ENCODE data around the gene CES5A. TPM values are rescaled to one million over a fixed set of nuclear protein-coding genes. Genes with fewer than 3 reads are reported as not detected.
"Not testable (repeated sequence)": the region's sequence is repeated elsewhere in the genome, so short reads cannot be mapped to it uniquely, and the experiment has no call there.

CES5A gene, protein sequence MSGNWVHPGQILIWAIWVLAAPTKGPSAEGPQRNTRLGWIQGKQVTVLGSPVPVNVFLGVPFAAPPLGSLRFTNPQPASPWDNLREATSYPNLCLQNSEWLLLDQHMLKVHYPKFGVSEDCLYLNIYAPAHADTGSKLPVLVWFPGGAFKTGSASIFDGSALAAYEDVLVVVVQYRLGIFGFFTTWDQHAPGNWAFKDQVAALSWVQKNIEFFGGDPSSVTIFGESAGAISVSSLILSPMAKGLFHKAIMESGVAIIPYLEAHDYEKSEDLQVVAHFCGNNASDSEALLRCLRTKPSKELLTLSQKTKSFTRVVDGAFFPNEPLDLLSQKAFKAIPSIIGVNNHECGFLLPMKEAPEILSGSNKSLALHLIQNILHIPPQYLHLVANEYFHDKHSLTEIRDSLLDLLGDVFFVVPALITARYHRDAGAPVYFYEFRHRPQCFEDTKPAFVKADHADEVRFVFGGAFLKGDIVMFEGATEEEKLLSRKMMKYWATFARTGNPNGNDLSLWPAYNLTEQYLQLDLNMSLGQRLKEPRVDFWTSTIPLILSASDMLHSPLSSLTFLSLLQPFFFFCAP
- not detected for polyA plus RNA-seq (2013, experiment 1 of 4)
- not detected for polyA plus RNA-seq (2013, experiment 2 of 4)
- not detected for polyA plus RNA-seq (2013, experiment 3 of 4)
- polyA plus RNA-seq (2013, experiment 4 of 4): not detected

DNA sequence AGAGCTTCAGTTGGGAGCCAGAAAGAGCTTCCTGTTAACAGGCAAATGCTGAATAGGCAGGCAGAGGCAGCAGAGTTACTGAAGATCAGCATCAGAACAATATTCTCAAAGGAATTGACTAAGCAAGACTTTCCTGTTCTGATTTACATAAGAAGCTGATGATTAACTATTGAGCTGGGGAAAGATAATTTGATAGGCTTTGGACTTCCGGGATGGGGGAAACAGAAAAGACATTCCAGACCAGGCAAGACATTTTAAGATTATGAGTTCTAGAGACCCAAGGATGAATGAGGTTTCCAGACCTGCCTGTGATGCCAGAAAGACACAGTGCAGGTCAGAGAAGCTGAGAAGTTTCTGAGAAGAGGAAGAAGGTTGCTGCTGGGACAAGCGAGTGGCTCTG, at the start of gene CES5A:
Gene CES5A, minus strand, starts transcription at position 101 of the 400 bp plus-strand sequence. CDS start 152 bp downstream, outside the sequence.
- Histone ChIP-seq H3K4me3 (ENCODE audit: insufficient read depth, low read depth, low read length) (no peak within 1 kb of the TSS), H3K27me3 (ENCODE audit: control insufficient read depth, insufficient read depth, low read length, poor library complexity, severe bottlenecking) (no peaks in the 10 kb centered on the region), H3K4me1 (ENCODE audit: control insufficient read depth, insufficient read depth, low read length) (no peaks in the 10 kb centered on the region), H3K9me3 (ENCODE audit: control insufficient read depth, low read length) (no peaks in the 10 kb centered on the region), H3K36me3 (ENCODE audit: control insufficient read depth, insufficient read depth, low read length) (no peaks in the 10 kb centered on the region), H3K27ac (ENCODE audit: insufficient read depth, low read depth, low read length, poor library complexity, severe bottlenecking) (no peak within 1 kb of the TSS)
- 93 to 94% methylated on average over 2 of the region's 2 CpGs for WGBS, 2 experiments

DNA sequence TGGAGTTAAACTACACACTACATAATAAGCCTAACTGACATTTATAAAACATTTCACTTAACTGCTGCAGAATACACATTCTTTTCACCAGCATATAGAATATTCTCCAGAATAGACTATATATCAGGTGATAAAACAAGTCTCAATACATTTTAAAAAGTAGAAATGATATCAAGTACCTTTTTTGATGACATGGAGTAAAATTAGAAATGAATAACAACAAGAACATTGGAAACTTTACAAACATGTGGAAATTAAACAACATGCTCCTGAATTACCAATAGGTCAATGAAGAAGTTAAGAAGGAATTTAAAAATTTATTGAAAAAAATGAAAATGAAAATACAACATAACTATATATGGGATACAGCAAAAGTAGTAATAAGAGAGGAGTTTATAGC, 47.5 kb upstream of the CES5A start:
- no peaks in the 10 kb centered on the region for H3K4me1 ChIP-seq (ENCODE audit: control insufficient read depth, insufficient read depth, low read length)
- no peak overlapping the region for H3K4me3 ChIP-seq (ENCODE audit: insufficient read depth, low read depth, low read length)
- H3K27ac ChIP-seq (ENCODE audit: insufficient read depth, low read depth, low read length, poor library complexity, severe bottlenecking): no peak overlapping the region
- no peaks in the 10 kb centered on the region for H3K36me3 ChIP-seq (ENCODE audit: control insufficient read depth, insufficient read depth, low read length)
- no peaks in the 10 kb centered on the region for H3K9me3 ChIP-seq (ENCODE audit: control insufficient read depth, low read length)
- H3K27me3 ChIP-seq (ENCODE audit: control insufficient read depth, insufficient read depth, low read length, poor library complexity, severe bottlenecking): no peaks in the 10 kb centered on the region

DNA sequence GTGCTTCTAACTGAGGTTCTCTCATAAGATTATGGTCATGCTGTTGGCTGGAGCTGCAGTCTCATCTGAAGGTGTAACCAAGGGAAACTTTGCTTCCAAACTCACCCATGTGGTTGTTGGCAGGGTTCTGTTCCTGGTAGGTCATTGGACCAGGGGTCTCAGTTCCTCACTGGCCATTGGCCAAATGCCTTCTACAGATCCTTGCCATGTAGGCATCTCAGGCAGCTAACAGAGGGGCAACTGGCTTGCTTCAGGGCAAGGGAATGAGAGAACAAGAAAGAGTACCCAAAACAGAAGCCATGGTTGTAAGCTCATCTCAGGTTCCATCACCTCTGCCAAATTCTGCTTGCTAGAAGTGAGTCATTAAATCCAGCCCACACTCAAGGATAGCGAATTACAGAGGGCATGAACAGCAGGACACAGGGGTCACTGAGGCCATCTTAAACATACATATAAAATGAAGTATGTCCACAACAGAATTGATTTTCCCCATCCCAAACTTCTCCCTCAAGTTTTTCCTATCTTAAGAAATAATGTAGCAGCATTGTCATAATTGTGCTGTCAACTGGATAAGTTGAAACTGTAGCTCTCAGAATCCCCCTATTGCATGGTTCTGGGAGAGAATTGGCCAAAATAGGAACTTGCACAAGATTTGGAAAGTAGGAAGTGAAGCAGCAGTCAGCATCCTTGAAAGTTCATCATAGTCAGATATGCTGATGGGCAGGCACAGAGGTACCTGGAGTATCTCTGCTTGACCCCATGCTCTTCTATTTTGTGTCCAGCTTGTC, 42.4 kb upstream of the CES5A start:
- H3K4me3 ChIP-seq (ENCODE audit: insufficient read depth, low read depth, low read length): no peak overlapping the region
- no peaks in the 10 kb centered on the region for H3K4me1 ChIP-seq (ENCODE audit: control insufficient read depth, insufficient read depth, low read length)
- H3K27me3 ChIP-seq (ENCODE audit: control insufficient read depth, insufficient read depth, low read length, poor library complexity, severe bottlenecking): no peaks in the 10 kb centered on the region
- H3K36me3 ChIP-seq (ENCODE audit: control insufficient read depth, insufficient read depth, low read length): no peaks in the 10 kb centered on the region
- no peaks in the 10 kb centered on the region for H3K9me3 ChIP-seq (ENCODE audit: control insufficient read depth, low read length)
- WGBS, 2 experiments: 89 to 100% methylated on average over 1 of the region's 1 CpG
- no peak overlapping the region for H3K27ac ChIP-seq (ENCODE audit: insufficient read depth, low read depth, low read length, poor library complexity, severe bottlenecking)

DNA sequence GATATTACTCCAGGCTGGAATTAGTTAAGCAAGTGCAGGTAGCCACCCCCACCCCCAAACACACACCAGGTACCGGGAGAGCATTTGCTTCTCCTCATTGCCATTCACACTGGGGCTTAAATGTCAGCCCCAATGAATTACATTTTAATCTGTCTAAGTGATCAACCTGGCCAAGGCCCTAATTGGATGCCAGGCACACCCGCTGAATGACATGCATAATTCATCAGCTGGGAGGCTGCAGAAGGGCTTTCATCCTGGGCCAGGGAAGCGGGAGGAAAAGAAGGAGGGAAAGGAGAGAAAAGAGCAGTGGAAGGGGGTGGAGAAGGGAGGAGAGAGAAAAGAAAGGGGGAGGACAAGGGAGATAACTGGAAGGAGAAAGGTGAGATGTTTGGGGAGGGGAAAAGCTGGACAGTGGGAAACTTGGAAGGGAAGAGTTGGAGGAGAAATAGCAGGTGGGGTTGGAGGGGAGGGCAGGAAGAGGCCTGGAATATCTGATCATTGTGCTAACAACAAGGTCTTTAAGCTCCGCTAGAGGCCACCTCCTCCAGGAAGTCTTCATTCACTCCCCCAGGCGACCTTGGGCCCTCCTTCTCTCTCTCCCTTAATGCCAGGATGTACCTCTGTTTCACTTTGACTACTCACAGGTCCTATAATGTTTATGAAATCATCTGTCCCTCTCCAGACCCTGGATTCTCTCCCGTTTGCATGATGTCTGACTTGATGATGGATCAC, 40.1 kb upstream of the CES5A start:
- Histone ChIP-seq H3K4me1 (ENCODE audit: control insufficient read depth, insufficient read depth, low read length) (no peaks in the 10 kb centered on the region), H3K27ac (ENCODE audit: insufficient read depth, low read depth, low read length, poor library complexity, severe bottlenecking) (no peak overlapping the region), H3K9me3 (ENCODE audit: control insufficient read depth, low read length) (no peaks in the 10 kb centered on the region), H3K36me3 (ENCODE audit: control insufficient read depth, insufficient read depth, low read length) (no peaks in the 10 kb centered on the region), H3K27me3 (ENCODE audit: control insufficient read depth, insufficient read depth, low read length, poor library complexity, severe bottlenecking) (no peaks in the 10 kb centered on the region), H3K4me3 (ENCODE audit: insufficient read depth, low read depth, low read length) (no peak overlapping the region)
- WGBS, 2 experiments: 76 to 85% methylated on average over 6 of the region's 6 CpGs

DNA sequence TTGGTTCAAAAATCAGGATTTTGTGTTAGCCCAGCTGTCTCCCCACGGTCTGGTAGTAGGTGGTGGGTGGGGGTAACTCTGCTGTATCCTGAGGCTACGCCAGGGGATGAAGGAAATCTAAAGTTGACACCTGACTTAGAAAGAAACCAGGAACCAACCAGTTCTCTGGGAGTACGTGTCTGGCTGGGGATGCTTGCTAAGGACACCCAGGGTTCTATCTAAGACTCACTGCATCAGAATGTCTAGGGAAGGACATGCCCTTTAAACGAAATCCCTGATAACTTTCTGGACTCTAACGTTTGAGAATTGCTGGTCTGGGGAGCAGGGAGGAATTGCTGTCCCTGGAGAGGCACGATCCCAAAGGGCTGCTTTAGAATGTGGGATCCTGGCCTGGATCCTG, 39.2 kb upstream of the CES5A start:
- H3K27me3 ChIP-seq (ENCODE audit: control insufficient read depth, insufficient read depth, low read length, poor library complexity, severe bottlenecking): no peaks in the 10 kb centered on the region
- H3K36me3 ChIP-seq (ENCODE audit: control insufficient read depth, insufficient read depth, low read length): no peaks in the 10 kb centered on the region
- no peak overlapping the region for H3K4me3 ChIP-seq (ENCODE audit: insufficient read depth, low read depth, low read length)
- H3K4me1 ChIP-seq (ENCODE audit: control insufficient read depth, insufficient read depth, low read length): no peaks in the 10 kb centered on the region
- no peaks in the 10 kb centered on the region for H3K9me3 ChIP-seq (ENCODE audit: control insufficient read depth, low read length)
- WGBS, 2 experiments: 74 to 79% methylated on average over 6 of the region's 6 CpGs
- H3K27ac ChIP-seq (ENCODE audit: insufficient read depth, low read depth, low read length, poor library complexity, severe bottlenecking): no peak overlapping the region

DNA sequence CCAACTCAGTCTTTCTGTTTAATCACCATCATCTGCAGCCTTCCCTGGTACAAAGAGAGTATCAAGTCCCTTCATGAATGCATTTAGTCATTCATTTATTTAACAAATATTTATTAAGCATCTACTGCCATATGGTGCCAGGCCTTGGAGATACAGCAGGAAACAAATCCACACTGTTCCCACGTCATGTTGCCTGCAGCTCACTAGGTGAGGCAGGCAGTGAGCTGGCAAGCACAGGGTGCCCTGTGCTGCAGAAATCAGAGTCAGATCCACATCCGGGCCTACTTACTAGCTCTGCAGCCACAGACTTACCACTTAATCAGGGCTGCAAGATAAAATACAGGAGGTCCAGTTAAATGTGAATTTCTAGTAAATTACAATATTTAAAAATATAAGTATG, 38.5 kb upstream of the CES5A start:
- Histone ChIP-seq H3K27me3 (ENCODE audit: control insufficient read depth, insufficient read depth, low read length, poor library complexity, severe bottlenecking) (no peaks in the 10 kb centered on the region), H3K4me1 (ENCODE audit: control insufficient read depth, insufficient read depth, low read length) (no peaks in the 10 kb centered on the region), H3K4me3 (ENCODE audit: insufficient read depth, low read depth, low read length) (no peak overlapping the region), H3K36me3 (ENCODE audit: control insufficient read depth, insufficient read depth, low read length) (no peaks in the 10 kb centered on the region), H3K27ac (ENCODE audit: insufficient read depth, low read depth, low read length, poor library complexity, severe bottlenecking) (no peak overlapping the region), H3K9me3 (ENCODE audit: control insufficient read depth, low read length) (no peaks in the 10 kb centered on the region)
- 87 to 92% methylated on average over 2 of the region's 2 CpGs for WGBS, 2 experiments

DNA sequence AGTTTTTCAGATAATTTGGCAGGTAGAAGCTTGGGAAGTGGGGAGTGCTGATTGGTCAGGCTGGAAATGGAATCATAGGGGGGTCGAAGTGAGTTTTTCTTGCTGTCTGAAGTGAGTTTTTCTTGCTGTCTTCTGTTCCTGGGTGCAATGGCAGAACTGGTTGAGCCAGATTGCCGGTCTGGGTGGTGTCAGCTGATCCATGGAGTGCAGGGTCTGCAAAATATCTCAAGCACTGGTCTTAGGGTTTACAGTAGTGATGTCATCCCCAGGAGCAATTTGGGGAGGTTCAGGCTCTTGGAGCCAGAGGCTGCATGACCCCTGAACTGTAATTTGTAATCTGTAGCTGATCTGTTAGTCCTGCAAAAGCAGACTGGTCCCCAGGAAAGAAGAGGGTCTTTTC, 37.9 kb upstream of the CES5A start:
- not testable (repeated sequence) for H3K27ac ChIP-seq (ENCODE audit: insufficient read depth, low read depth, low read length, poor library complexity, severe bottlenecking)
- WGBS, 2 experiments: 90 to 93% methylated on average over 2 of the region's 2 CpGs

DNA sequence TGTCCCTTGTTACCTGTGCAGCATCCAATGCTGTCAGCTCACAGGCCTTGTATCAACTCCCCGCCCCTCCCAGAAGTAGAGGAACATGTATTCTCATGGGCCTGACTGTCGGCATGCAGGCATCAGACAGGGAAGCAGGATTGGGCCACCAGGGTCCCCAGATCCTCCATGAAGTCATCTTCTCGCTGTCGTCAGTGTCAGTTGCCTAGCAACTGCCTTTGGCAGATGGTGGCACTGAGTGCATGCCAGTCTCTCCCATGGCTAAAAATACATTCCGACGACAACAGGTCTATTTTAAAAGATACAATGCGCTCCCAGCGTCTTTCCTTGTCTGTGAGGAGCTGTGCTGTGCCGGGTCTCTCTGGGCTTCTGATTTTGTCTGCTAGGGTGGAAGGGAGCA, 36.8 kb upstream of the CES5A start:
- 82 to 83% methylated on average over 9 of the region's 9 CpGs for WGBS, 2 experiments
- H3K27ac ChIP-seq (ENCODE audit: insufficient read depth, low read depth, low read length, poor library complexity, severe bottlenecking): no peak overlapping the region
- no peaks in the 10 kb centered on the region for H3K36me3 ChIP-seq (ENCODE audit: control insufficient read depth, insufficient read depth, low read length)
- H3K27me3 ChIP-seq (ENCODE audit: control insufficient read depth, insufficient read depth, low read length, poor library complexity, severe bottlenecking): no peaks in the 10 kb centered on the region
- no peaks in the 10 kb centered on the region for H3K9me3 ChIP-seq (ENCODE audit: control insufficient read depth, low read length)
- no peaks in the 10 kb centered on the region for H3K4me1 ChIP-seq (ENCODE audit: control insufficient read depth, insufficient read depth, low read length)
- H3K4me3 ChIP-seq (ENCODE audit: insufficient read depth, low read depth, low read length): no peak overlapping the region

More for the DNA sequence above, 37.9 kb upstream of the CES5A start:
- H3K9me3 ChIP-seq (ENCODE audit: control insufficient read depth, low read length); H3K4me3 ChIP-seq (ENCODE audit: insufficient read depth, low read depth, low read length); H3K4me1 ChIP-seq (ENCODE audit: control insufficient read depth, insufficient read depth, low read length); H3K27me3 ChIP-seq (ENCODE audit: control insufficient read depth, insufficient read depth, low read length, poor library complexity, severe bottlenecking); H3K36me3 ChIP-seq (ENCODE audit: control insufficient read depth, insufficient read depth, low read length): not testable (repeated sequence)

DNA sequence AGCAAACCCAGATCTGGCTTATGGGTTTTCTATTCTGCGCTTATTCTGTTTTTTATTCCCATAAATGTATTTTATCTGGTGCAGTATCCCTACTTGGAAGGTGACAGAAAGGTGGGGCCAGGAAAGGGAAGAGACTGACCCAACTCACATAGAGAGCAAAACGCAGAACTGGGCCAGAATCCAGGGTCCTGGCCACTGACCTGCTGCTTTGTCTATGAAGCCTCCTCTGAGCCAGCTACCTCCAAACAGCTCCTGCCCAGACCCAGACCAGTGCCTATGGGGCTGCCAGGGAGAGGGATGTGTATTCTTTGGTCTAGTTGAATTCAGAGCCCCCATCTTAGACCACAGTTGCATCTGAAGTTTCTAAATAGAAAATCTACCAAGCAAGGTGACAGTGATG, 36.4 kb upstream of the CES5A start:
- no peaks in the 10 kb centered on the region for H3K27me3 ChIP-seq (ENCODE audit: control insufficient read depth, insufficient read depth, low read length, poor library complexity, severe bottlenecking)
- H3K9me3 ChIP-seq (ENCODE audit: control insufficient read depth, low read length): no peaks in the 10 kb centered on the region
- no peaks in the 10 kb centered on the region for H3K36me3 ChIP-seq (ENCODE audit: control insufficient read depth, insufficient read depth, low read length)
- no peaks in the 10 kb centered on the region for H3K4me1 ChIP-seq (ENCODE audit: control insufficient read depth, insufficient read depth, low read length)
- H3K27ac ChIP-seq (ENCODE audit: insufficient read depth, low read depth, low read length, poor library complexity, severe bottlenecking): no peak overlapping the region
- WGBS, 2 experiments: 91 to 92% methylated on average over 1 to 2 of the region's 2 CpGs
- H3K4me3 ChIP-seq (ENCODE audit: insufficient read depth, low read depth, low read length): no peak overlapping the region

All from ectodermal cell (in vitro differentiated cells).